Prostate gland (tissue), 2 donors: ENCODE data around the gene ERP27.

Source experiments
- CTCF ChIP-seq, 4 experiments: fragments of 200-600 bp in 2 of 4; fragments of 450-650 bp in 2 of 4; sonication (generic) in 2 of 4; IDR thresholded peaks; 1 replicate in 3 of 4; 2 replicates in 1 of 4; pipeline ENCODE4 v1.5.1; 2016 to 2019; ENCODE audit warnings: antibody characterized with exemption in 4 of 4, mild to moderate bottlenecking in 2 of 4, moderate library complexity in 2 of 4
- POLR2A ChIP-seq: fragments of 450-650 bp; IDR thresholded peaks from one replicate; pipeline ENCODE4 v1.6.1; 2016; ENCODE audit warnings: antibody characterized with exemption, mild to moderate bottlenecking

GRCh38 chr12:14907953-14908352, 30.4 kb downstream of the ERP27 start:
- TF ChIP-seq CTCF (IDR thresholded peaks at IDR 0.05) (no peak), POLR2A (no peak)
